ENCODE results near the gene C1orf53.

The C1orf53 gene

DNA sequence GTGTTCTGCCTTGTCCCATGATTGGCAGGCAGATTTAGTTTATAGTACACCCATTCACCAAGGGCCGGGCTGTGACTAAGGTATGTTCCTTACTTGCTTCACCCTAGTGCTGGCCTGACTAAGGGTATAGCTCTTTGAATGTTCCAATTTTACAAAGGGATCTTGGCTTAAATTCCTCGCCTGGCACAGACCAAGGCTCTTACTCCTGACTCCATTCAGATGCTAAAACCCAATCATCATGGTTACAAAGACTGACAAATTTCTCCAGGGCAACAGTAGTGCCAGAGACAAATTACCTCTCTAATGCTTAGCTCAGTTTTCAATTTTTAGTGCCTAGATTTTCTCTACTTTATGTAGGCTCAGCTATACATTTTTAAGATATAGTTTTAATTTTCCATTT lies 11.5 kb upstream of the C1orf53 start:
- Mint-ChIP-seq H3K36me3 (ENCODE audit: insufficient read depth) (no peaks in the 10 kb centered on the region), H3K4me1 (ENCODE audit: low read depth in 2 of 2) (no peaks in the 10 kb centered on the region), H3K27ac (no peak overlapping the region), H3K27me3 (peaks cover 60 to 75% of the 10 kb centered on the region in 2 donors), H3K9me3 (no peaks in the 10 kb centered on the region), H3K4me3 (no peak overlapping the region)
- ATAC-seq (replicated peaks), result no peak
- no peak for DNase-seq

DNA sequence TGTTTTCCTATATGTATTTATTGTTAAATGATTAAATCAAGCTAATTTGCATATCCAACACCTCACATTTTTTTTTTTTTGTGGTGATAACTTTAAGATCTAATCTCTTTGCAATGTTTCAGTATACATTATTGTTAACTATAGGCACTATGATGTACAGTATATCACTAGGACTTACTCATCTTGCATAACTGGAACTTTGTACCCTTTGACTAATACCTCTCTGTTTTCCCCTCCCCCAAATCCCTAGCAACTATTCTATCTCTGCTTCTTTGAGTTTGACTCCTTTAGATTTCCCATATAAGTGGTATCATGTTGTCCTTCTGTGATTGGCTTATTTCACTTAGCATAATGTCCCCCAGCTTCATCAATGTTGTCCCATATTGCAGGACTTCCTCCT lies 9.7 kb upstream of the C1orf53 start:
- H3K9me3 Mint-ChIP-seq, result no peaks in the 10 kb centered on the region
- no peaks in the 10 kb centered on the region for H3K4me1 Mint-ChIP-seq (ENCODE audit: low read depth in 2 of 2)
- peaks cover 72 to 93% of the 10 kb centered on the region in 2 donors for H3K27me3 Mint-ChIP-seq
- ATAC-seq (replicated peaks), result no peak
- no peak overlapping the region for H3K4me3 Mint-ChIP-seq
- no peaks in the 10 kb centered on the region for H3K36me3 Mint-ChIP-seq (ENCODE audit: insufficient read depth)
- no peak overlapping the region for H3K27ac Mint-ChIP-seq
- no peak for DNase-seq

DNA sequence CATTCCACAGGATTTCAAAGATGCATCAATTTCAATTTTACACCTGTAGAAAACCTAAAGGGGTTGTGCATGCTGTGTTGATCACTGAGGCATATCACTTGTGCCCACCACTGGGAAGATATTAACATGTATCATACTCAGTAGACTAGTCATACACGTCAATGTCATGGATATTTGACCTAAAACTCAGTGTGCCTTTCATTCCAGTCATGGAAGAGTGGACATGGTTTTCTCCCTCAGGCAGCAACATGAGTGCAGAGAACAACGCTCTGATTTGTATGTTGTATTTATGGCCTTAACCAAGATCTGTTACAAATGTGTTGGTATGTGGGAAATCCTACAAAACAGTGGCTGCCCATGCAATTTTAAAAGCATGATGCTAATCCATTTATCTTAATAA lies 6.1 kb upstream of the C1orf53 start:
- no peak overlapping the region for H3K27ac Mint-ChIP-seq
- peaks cover 54 to 70% of the 10 kb centered on the region in 2 donors for H3K27me3 Mint-ChIP-seq
- no peak overlapping the region for H3K4me3 Mint-ChIP-seq
- peaks cover 3% of the 10 kb centered on the region for H3K36me3 Mint-ChIP-seq (ENCODE audit: insufficient read depth)
- ATAC-seq (replicated peaks) (no peak), DNase-seq (no peak)
- H3K9me3 Mint-ChIP-seq, result no peaks in the 10 kb centered on the region
- H3K4me1 Mint-ChIP-seq (ENCODE audit: low read depth in 2 of 2), result no peaks in the 10 kb centered on the region

DNA sequence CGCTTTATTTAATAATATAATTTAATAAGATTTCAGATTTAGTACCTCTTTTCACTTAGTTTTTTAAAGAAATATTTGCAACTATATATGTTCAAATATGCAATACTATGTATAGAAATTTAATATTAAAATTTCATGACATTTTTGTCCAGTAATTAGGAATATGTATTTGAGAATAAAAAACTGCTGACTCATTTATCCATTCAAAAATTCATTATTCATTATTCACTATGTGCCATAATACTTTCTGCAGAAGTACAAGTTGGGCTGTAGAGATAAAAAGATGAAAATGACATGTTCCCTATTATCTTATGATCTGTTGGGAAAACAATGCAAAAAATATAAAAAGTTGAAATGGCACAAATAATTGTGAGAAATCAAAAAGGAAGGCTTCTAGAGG lies 3.4 kb upstream of the C1orf53 start:
- H3K27ac Mint-ChIP-seq, result no peak overlapping the region
- H3K27me3 Mint-ChIP-seq, result peaks cover 40 to 55% of the 10 kb centered on the region in 2 donors
- ATAC-seq (replicated peaks), result no peak
- H3K36me3 Mint-ChIP-seq (ENCODE audit: insufficient read depth), result peaks cover 6% of the 10 kb centered on the region
- no peaks in the 10 kb centered on the region for H3K9me3 Mint-ChIP-seq
- no peak for DNase-seq
- no peak overlapping the region for H3K4me3 Mint-ChIP-seq
- H3K4me1 Mint-ChIP-seq (ENCODE audit: low read depth in 2 of 2), result peaks cover 5 to 7% of the 10 kb centered on the region in 2 donors

DNA sequence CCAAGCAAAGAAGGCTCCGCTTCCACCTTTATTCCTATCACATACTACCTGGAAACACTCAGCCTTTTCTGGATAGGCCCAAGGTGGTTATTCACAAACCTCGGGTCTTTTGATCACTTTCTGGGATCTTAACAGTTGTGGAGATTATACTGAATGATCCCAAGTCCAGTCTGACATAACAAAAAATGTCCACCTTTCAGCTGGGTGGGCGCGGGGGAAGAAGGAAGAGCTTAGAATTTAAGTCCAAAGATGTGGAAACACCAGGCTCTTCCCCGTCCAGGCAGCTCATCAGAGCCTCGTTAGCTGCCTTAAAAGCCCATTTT lies 338 bp upstream of the C1orf53 start:
- peaks cover 5 to 7% of the 10 kb centered on the region in 2 donors for H3K4me1 Mint-ChIP-seq (ENCODE audit: low read depth in 2 of 2)
- no peaks in the 10 kb centered on the region for H3K9me3 Mint-ChIP-seq
- peaks cover 50% of the 10 kb centered on the region in 2 donors for H3K27me3 Mint-ChIP-seq
- peak overlapping the region in 1 of 2 donors; percentile 55 for H3K27ac Mint-ChIP-seq
- peak overlapping the region; percentile 75 to 81 for H3K4me3 Mint-ChIP-seq
- DNase-seq, result no peak
- ATAC-seq (replicated peaks), result no peak
- peaks cover 6% of the 10 kb centered on the region for H3K36me3 Mint-ChIP-seq (ENCODE audit: insufficient read depth)

DNA sequence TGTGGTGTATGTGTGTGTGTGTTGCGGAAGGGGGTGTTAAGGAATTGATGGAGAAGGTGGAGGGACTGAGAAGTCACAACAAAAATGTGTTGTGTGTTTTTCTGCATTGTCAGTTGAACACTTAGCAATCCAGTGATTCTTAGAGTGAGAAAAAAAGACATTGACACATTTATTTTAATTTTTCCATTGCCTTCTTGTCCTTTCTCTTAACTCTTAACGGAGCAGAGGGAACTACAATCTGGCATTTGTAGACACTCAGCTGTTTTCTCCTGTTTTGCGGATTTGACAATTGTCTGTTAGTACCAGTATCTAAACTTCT lies 725 bp downstream of the C1orf53 start:
- H3K36me3 Mint-ChIP-seq (ENCODE audit: insufficient read depth), result peaks cover 6% of the 10 kb centered on the region
- ATAC-seq (replicated peaks) (no peak), DNase-seq (no peak)
- no peaks in the 10 kb centered on the region for H3K9me3 Mint-ChIP-seq
- H3K4me1 Mint-ChIP-seq (ENCODE audit: low read depth in 2 of 2), result peaks cover 5 to 7% of the 10 kb centered on the region in 2 donors
- peak overlapping the region; percentile 75 to 81 for H3K4me3 Mint-ChIP-seq
- peak overlapping the region in 1 of 2 donors; percentile 2 for H3K27ac Mint-ChIP-seq
- H3K27me3 Mint-ChIP-seq, result peaks cover 49 to 50% of the 10 kb centered on the region in 2 donors

DNA sequence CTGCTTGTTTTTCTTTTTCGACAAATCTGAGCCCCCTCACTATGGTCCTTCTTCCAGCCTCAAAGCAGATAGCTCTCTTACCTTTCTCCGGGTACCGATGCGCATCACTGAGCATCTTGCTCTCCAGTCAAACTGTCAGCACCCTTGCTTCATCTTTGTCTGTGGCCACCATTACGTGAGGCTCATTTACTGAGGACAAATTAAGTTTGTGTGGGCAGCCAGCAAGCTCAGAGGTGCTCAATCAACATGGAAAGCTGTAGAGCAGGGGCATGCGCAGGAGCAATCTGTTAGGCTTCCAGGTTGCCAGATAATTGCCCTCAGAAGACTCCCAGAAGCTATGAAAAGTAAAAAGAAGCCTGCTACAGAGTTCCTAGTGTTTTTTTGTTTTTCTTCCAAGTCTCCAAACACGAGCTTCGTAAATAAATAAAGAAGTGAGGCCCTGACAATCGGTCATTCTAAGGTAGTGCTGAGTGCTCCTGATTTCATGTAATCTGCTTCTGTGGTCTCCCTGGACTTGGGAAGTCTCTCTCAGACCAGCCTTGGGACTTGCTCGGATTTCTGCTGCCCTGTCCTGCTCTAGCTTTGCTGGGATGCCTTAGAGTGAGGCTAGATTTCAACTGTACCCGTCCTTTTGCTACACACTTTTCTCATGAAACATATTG lies 1.8 kb downstream of the C1orf53 start:
- Mint-ChIP-seq H3K4me3 (no peak overlapping the region), H3K27me3 (peaks cover 55 to 59% of the 10 kb centered on the region in 2 donors), H3K36me3 (ENCODE audit: insufficient read depth) (peaks cover 6% of the 10 kb centered on the region), H3K9me3 (no peaks in the 10 kb centered on the region), H3K4me1 (ENCODE audit: low read depth in 2 of 2) (peaks cover 12 to 13% of the 10 kb centered on the region in 2 donors), H3K27ac (no peak overlapping the region)
- no peak for DNase-seq
- ATAC-seq (replicated peaks), result no peak

DNA sequence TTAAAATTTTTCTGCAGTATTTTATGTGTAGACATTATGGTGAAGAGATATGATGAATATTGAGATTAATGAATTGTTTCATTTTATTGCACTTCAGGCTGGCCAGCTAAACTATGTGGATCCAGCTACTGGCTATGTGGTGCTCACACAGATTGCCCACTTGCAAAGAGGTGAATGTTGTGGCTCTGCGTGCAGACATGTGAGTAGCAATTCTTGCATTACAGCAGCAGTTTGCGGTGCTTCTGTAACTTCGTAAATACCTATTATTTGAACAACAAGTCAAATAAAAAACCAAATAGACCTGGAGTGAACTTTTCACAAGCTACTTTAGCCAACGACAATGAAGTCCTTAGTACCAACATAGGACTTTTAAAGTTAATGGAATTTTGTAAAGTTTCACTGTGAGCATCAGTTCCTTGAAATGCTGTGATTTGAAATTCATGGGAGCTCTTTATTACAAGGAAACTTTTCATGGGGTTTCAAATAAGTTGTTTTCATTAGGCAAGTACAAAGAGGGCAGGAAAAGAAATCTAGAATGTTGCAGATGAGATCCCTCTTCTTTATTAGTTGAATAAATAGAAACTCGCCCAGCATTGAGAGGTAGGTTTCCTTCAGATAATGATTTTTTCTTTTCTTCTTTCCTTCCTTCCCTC lies 3.4 kb downstream of the C1orf53 start:
- ATAC-seq (replicated peaks), result no peak
- H3K27me3 Mint-ChIP-seq, result peaks cover 68 to 75% of the 10 kb centered on the region in 2 donors
- H3K9me3 Mint-ChIP-seq, result no peaks in the 10 kb centered on the region
- H3K4me1 Mint-ChIP-seq (ENCODE audit: low read depth in 2 of 2), result peaks cover 18 to 22% of the 10 kb centered on the region in 2 donors
- H3K36me3 Mint-ChIP-seq (ENCODE audit: insufficient read depth), result peaks cover 6% of the 10 kb centered on the region
- H3K27ac Mint-ChIP-seq, result no peak overlapping the region
- DNase-seq, result no peak
- no peak overlapping the region for H3K4me3 Mint-ChIP-seq

DNA sequence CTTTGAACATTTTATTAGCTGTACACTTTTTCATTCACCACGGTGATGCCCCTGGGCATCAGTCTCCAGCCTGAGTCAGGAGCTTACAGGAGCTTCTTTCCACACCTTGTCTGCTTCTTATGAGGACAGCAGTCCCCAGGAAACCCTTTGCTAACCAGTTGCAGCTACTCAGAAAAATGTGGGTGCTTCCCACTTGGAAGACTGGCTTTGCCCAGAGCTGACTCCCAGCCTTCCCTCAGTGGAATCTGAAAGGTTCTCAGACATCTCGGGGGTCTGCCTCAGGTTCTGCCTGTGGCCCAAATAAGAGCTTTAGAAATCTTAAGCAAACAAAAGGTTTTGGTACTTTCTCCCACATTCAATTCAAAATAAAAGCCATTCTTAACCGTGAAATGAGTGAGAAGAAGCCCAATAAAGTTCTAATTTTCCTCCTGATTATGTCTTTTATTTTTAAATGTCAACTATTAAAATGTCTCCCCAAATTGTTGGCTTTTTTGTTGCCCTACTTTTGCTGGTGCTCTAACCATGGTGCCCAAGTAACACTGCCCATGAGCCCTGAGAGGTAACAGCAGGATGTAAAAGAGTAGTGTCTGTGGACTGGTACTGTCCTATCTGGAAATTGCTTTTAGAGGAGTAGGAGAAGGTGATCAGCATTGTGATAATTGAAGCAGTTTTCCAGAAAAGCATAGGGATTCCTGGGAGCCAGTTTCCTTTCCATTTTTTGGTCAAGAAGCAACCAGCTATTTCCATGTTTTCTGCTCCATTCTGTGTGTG lies 5.6 kb downstream of the C1orf53 start:
- Mint-ChIP-seq H3K9me3 (no peaks in the 10 kb centered on the region), H3K4me3 (no peak overlapping the region), H3K27ac (no peak overlapping the region), H3K4me1 (ENCODE audit: low read depth in 2 of 2) (peaks cover 30 to 39% of the 10 kb centered on the region in 2 donors), H3K27me3 (peaks cover 87 to 96% of the 10 kb centered on the region in 2 donors), H3K36me3 (ENCODE audit: insufficient read depth) (peaks cover 12% of the 10 kb centered on the region)
- ATAC-seq (replicated peaks), result no peak
- no peak for DNase-seq

DNA sequence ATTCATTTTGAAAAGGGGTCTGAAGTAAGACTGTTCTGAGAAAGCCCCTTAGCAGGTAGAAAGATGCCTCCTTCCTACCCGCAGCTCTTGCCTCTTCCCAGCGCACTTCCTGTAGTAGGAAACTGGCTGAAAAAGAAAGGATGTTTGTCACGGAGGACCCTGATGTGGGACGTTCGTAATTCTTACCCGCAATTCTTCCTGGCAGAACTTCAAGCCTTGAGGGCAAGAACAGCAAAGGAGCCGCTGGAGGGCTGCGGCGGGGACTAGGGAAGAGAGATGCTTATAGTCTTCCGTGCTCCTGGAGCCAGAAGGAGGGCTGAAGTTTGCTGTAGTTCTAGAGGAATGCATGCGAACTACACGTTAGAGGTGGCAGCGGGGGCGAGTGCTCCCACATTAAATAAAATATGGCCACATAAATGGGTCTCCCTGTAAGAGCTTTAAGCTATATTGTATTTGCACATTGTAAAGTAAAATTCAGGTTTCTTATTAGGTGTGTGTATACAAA lies 6.3 kb downstream of the C1orf53 start:
- Mint-ChIP-seq H3K36me3 (ENCODE audit: insufficient read depth) (peaks cover 10% of the 10 kb centered on the region), H3K4me1 (ENCODE audit: low read depth in 2 of 2) (peaks cover 33 to 37% of the 10 kb centered on the region in 2 donors), H3K9me3 (no peaks in the 10 kb centered on the region), H3K4me3 (peak overlapping the region in 1 of 2 donors; percentile 22), H3K27me3 (peaks cover 89 to 96% of the 10 kb centered on the region in 2 donors), H3K27ac (no peak overlapping the region)
- ATAC-seq (replicated peaks), result no peak
- no peak for DNase-seq

DNA sequence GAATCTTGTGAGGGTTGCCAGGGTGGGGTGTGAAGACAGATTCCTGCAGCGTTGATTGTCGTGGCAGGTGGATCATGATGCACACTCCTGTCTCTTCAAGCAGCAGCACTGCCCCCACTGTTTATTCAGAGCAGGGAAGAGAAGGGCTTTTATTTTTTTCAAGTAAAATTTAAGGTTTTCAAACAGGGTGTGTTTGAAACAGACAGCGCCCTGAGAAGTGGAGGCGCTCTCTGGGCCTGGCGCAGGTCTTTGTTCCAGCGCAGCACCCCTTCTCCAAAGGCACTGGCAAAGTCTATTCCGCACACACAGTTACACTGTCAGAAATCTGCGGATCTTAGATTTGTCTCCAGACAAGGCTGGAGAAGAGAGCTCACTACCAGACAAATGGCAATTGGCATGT lies 7.0 kb downstream of the C1orf53 start:
- ATAC-seq (replicated peaks) (no peak), DNase-seq (no peak)
- peaks cover 13% of the 10 kb centered on the region for H3K36me3 Mint-ChIP-seq (ENCODE audit: insufficient read depth)
- peak overlapping the region; percentile 22 to 70 for H3K4me3 Mint-ChIP-seq
- H3K4me1 Mint-ChIP-seq (ENCODE audit: low read depth in 2 of 2), result peaks cover 36 to 42% of the 10 kb centered on the region in 2 donors
- peaks cover 89 to 96% of the 10 kb centered on the region in 2 donors for H3K27me3 Mint-ChIP-seq
- H3K27ac Mint-ChIP-seq, result no peak overlapping the region
- H3K9me3 Mint-ChIP-seq, result no peaks in the 10 kb centered on the region

DNA sequence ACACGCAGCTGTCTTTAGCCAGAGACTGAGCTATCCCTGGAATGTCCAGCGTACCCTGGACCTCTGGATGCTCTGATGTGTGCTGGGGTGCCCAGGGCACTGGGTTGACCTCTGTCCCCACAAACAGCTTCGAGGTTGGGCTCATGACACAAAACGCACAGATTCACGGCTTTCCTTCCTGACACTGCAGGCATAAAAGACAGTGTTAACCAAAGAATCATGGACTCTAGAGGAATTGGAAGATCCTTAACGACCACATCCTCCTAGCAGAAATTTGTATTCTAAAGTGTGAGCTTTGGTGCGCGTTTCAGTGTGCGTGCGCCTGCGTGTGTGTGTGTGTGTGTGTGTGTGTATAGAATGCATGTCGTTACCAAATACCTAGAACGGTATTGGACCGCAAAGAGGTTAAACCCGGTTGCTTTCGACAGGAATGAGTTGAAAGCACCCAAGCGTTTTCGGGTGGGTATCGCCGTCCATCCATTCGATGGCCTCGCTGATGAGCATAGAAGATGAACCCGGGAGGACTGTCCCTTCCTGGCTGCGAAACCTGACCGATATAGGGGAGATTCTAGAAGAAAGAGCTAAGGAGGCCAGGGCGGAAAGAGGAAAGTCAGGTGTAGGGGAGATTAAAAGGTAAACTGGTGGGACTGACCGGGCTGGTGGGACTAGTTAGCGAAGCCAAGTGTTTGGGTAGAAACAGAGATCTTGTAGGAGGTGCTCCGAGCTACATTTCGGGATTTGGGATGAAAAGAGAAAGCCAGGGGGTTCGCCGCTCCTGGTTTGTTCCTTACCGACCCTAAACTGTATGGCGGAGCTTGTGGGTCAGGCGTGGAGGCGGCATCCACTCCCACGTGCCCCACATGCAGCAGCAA lies 7.9 kb downstream of the C1orf53 start:
- H3K4me1 Mint-ChIP-seq (ENCODE audit: low read depth in 2 of 2), result peaks cover 36 to 44% of the 10 kb centered on the region in 2 donors
- peak; percentile 21 for ATAC-seq (replicated peaks)
- no peak overlapping the region for H3K27ac Mint-ChIP-seq
- peaks cover 94 to 96% of the 10 kb centered on the region in 2 donors for H3K27me3 Mint-ChIP-seq
- no peak for DNase-seq
- peak overlapping the region; percentile 70 to 71 for H3K4me3 Mint-ChIP-seq
- H3K9me3 Mint-ChIP-seq, result no peaks in the 10 kb centered on the region
- H3K36me3 Mint-ChIP-seq (ENCODE audit: insufficient read depth), result peaks cover 14% of the 10 kb centered on the region
